GM12873 (cell line): Measurements from ENCODE around the gene GSTP1.

ENCODE experiments used
- CTCF ChIP-seq: IDR thresholded peaks from 2 replicates; pipeline ENCODE4 v1.5.1; 2012; ENCODE audit warnings: low read depth, mild to moderate bottlenecking, moderate library complexity, low read length, control low read depth; ENCODE audit not compliant: insufficient read depth; ENCODE audit errors: missing control alignments

The GSTP1 gene

GRCh38 chr11:67558084-67558772, 25.4 kb upstream of the GSTP1 start:
- no peak for TF ChIP-seq CTCF

GRCh38 chr11:67561971-67562619, 21.5 kb upstream of the GSTP1 start:
- TF ChIP-seq CTCF, result no peak

- TF ChIP-seq CTCF, result no peak
Observed at GRCh38 chr11:67562963-67563704, 20.5 kb upstream of the GSTP1 start.

GRCh38 chr11:67564230-67564629, 19.4 kb upstream of the GSTP1 start:
- no peak for TF ChIP-seq CTCF

- no peak for TF ChIP-seq CTCF
Observed at GRCh38 chr11:67571443-67571842, 12.2 kb upstream of the GSTP1 start.

GRCh38 chr11:67572305-67572704, 11.3 kb upstream of the GSTP1 start:
- TF ChIP-seq CTCF, result no peak

- TF ChIP-seq CTCF, result peak; percentile 84
Observed at GRCh38 chr11:67572747-67573419, 10.7 kb upstream of the GSTP1 start.
